ENCODE data around the gene CEP350. TPM values are rescaled to one million over a fixed set of nuclear protein-coding genes. Genes with fewer than 3 reads are reported as not detected.
A peak's percentile ranks its signal among the peaks of the same experiment; 100 is the strongest.
"Not testable (repeated sequence)": the region's sequence is repeated elsewhere in the genome, so short reads cannot be mapped to it uniquely, and the experiment has no call there.

Gene CEP350
- total RNA-seq, 1 donor from 2014 or later, result 53.0 TPM

GRCh38 chr1:180119837-180120236 lies 165.2 kb downstream of the CEP350 start:
- TF ChIP-seq CTCF (IDR thresholded peaks at IDR 0.05) (no peak), POLR2AphosphoS5 (IDR thresholded peaks at IDR 0.05; ENCODE audit: insufficient read depth in 1 of 2, low read depth in 1 of 2) (no peak), POLR2A (IDR thresholded peaks at IDR 0.05) (no peak)
- no peak for DNase-seq (ENCODE audit: extremely low spot score in 2 of 2)
- no peak overlapping the region for H3K27ac ChIP-seq
- peaks cover 18% of the 10 kb centered on the region for H3K4me1 ChIP-seq
- no peak overlapping the region for H3K4me3 ChIP-seq
- no peaks in the 10 kb centered on the region for H3K27me3 ChIP-seq
- H3K9me3 ChIP-seq, result no peaks in the 10 kb centered on the region
- no peaks in the 10 kb centered on the region for H3K36me3 ChIP-seq
- intact Hi-C loops (cut with DNase I), result loop anchor here (10.0 kb wide), 1 partner anchor 55 kb away; no protein-coding TSS in a partner anchor

GRCh38 chr1:180123463-180123936 lies 168.9 kb downstream of the CEP350 start:
- H3K4me1 ChIP-seq, result no peaks in the 10 kb centered on the region
- H3K27me3 ChIP-seq, result no peaks in the 10 kb centered on the region
- TF ChIP-seq POLR2A (IDR thresholded peaks at IDR 0.05), result no peak
- no peak for DNase-seq (ENCODE audit: extremely low spot score in 2 of 2)
- H3K4me3 ChIP-seq, result no peak overlapping the region
- H3K9me3 ChIP-seq, result no peaks in the 10 kb centered on the region
- H3K27ac ChIP-seq, result no peak overlapping the region
- H3K36me3 ChIP-seq, result no peaks in the 10 kb centered on the region
- intact Hi-C loops (cut with DNase I), result no loop called here

- intact Hi-C loops (cut with DNase I), result no loop called here
- Histone ChIP-seq H3K4me1 (no peaks in the 10 kb centered on the region), H3K4me3 (no peak overlapping the region), H3K9me3 (no peaks in the 10 kb centered on the region), H3K36me3 (no peaks in the 10 kb centered on the region), H3K27ac (no peak overlapping the region), H3K27me3 (no peaks in the 10 kb centered on the region)
- TF ChIP-seq POLR2AphosphoS5 (IDR thresholded peaks at IDR 0.05; ENCODE audit: insufficient read depth in 1 of 2, low read depth in 1 of 2), result no peak
- TF ChIP-seq POLR2A (IDR thresholded peaks at IDR 0.05), result no peak
- no peak for TF ChIP-seq CTCF (IDR thresholded peaks at IDR 0.05)
- DNase-seq (ENCODE audit: extremely low spot score in 2 of 2), result no peak
Measured at GRCh38 chr1:180130651-180131050, 176.0 kb downstream of the CEP350 start.

GRCh38 chr1:180131510-180131909 lies 176.9 kb downstream of the CEP350 start:
- H3K4me3 ChIP-seq, result no peak overlapping the region
- H3K27me3 ChIP-seq, result no peaks in the 10 kb centered on the region
- peak in 1 of 2 donors; percentile 34 for DNase-seq (ENCODE audit: extremely low spot score in 2 of 2)
- H3K4me1 ChIP-seq, result no peaks in the 10 kb centered on the region
- no peak for TF ChIP-seq CTCF (IDR thresholded peaks at IDR 0.05)
- no peak for TF ChIP-seq POLR2AphosphoS5 (IDR thresholded peaks at IDR 0.05; ENCODE audit: insufficient read depth in 1 of 2, low read depth in 1 of 2)
- no peak for TF ChIP-seq POLR2A (IDR thresholded peaks at IDR 0.05)
- H3K9me3 ChIP-seq, result no peaks in the 10 kb centered on the region
- intact Hi-C loops (cut with DNase I), result no loop called here
- no peaks in the 10 kb centered on the region for H3K36me3 ChIP-seq
- no peak overlapping the region for H3K27ac ChIP-seq

GRCh38 chr1:180133193-180133592 lies 178.6 kb downstream of the CEP350 start:
- Histone ChIP-seq H3K27ac (no peak overlapping the region), H3K36me3 (no peaks in the 10 kb centered on the region), H3K4me1 (no peaks in the 10 kb centered on the region), H3K9me3 (no peaks in the 10 kb centered on the region), H3K4me3 (no peak overlapping the region), H3K27me3 (no peaks in the 10 kb centered on the region)
- no peak for TF ChIP-seq POLR2A (IDR thresholded peaks at IDR 0.05)
- TF ChIP-seq POLR2AphosphoS5 (IDR thresholded peaks at IDR 0.05; ENCODE audit: insufficient read depth in 1 of 2, low read depth in 1 of 2), result no peak
- no peak for TF ChIP-seq CTCF (IDR thresholded peaks at IDR 0.05)
- no peak for DNase-seq (ENCODE audit: extremely low spot score in 2 of 2)
- intact Hi-C loops (cut with DNase I), result no loop called here

GRCh38 chr1:180133688-180134087 lies 179.1 kb downstream of the CEP350 start:
- H3K36me3 ChIP-seq; H3K27ac ChIP-seq; H3K4me3 ChIP-seq; H3K27me3 ChIP-seq; H3K4me1 ChIP-seq; H3K9me3 ChIP-seq; intact Hi-C loops (cut with DNase I): not testable (repeated sequence)
- DNase-seq (ENCODE audit: extremely low spot score in 2 of 2), result peak in 1 of 2 donors; percentile 20
